ENCODE data around the gene KIAA0319L.

KIAA0319L gene

GRCh38 chr1:35555601-35556477 lies 1.4 kb downstream of the KIAA0319L start:
- TF ChIP-seq CTCF (conservative IDR thresholded peaks at IDR 0.05) (no peak), ZFX (IDR thresholded peaks at IDR 0.05) (no peak)
- peak overlapping the region; percentile 97; the same call in 1 of the 2 replicates for H3K27ac ChIP-seq

GRCh38 chr1:35555212-35555584 lies 2.0 kb downstream of the KIAA0319L start:
- TF ChIP-seq CTCF (conservative IDR thresholded peaks at IDR 0.05): no peak
- no peak for TF ChIP-seq ZFX (IDR thresholded peaks at IDR 0.05)
- H3K27ac ChIP-seq: peak overlapping the region; percentile 51; the same call in 1 of the 2 replicates

- peak overlapping the region; percentile 51; the same call in 1 of the 2 replicates for H3K27ac ChIP-seq
- TF ChIP-seq ZFX (IDR thresholded peaks at IDR 0.05) (no peak), CTCF (conservative IDR thresholded peaks at IDR 0.05) (no peak)
These were observed 2.7 kb downstream of the KIAA0319L start for GRCh38 chr1:35554266-35555211.

GRCh38 chr1:35553851-35554250 lies 3.4 kb downstream of the KIAA0319L start:
- no peak overlapping the region for H3K27ac ChIP-seq
- TF ChIP-seq CTCF (conservative IDR thresholded peaks at IDR 0.05): no peak

- TF ChIP-seq ZFX (IDR thresholded peaks at IDR 0.05) (no peak), CTCF (conservative IDR thresholded peaks at IDR 0.05) (no peak)
- no peak overlapping the region for H3K27ac ChIP-seq
These were observed 10.6 kb downstream of the KIAA0319L start for GRCh38 chr1:35546614-35547013.

- no peak overlapping the region for H3K27ac ChIP-seq
- TF ChIP-seq CTCF (conservative IDR thresholded peaks at IDR 0.05) (peak; percentile 32), ZFX (IDR thresholded peaks at IDR 0.05) (no peak)
These were observed 12.2 kb downstream of the KIAA0319L start for GRCh38 chr1:35544976-35545375.
